ENCODE measurements around the gene SRSF3. TPM values are rescaled to one million over a fixed set of nuclear protein-coding genes. Genes with fewer than 3 reads are reported as not detected.

Gene SRSF3
- total and polyA plus RNA-seq, 9 of the 15 experiments (the other 6 are each of a cell fraction or from before 2014, with no cell fraction given): 337 to 1,200 (median 518) TPM

DNA sequence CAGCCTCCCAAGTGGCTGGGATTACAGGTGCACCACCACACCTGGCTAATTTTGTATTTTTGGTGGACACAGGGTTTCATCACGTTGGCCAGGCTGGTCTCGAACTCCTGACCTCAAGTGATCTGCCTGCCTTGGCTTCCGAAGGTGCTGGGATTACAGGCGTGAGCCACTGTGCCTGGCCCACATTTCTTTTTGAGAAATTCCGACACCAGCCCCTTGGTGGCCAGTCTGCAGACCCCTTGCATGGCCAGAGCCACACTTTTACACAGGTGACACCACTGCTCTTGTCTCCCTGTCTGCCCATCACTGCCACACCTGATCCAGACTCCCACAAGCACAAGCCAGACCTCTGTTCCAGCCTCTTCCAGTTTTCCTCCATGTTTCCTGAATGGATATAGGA lies 33.0 kb downstream of the SRSF3 start (continued):
- TF ChIP-seq, protein P1, sequence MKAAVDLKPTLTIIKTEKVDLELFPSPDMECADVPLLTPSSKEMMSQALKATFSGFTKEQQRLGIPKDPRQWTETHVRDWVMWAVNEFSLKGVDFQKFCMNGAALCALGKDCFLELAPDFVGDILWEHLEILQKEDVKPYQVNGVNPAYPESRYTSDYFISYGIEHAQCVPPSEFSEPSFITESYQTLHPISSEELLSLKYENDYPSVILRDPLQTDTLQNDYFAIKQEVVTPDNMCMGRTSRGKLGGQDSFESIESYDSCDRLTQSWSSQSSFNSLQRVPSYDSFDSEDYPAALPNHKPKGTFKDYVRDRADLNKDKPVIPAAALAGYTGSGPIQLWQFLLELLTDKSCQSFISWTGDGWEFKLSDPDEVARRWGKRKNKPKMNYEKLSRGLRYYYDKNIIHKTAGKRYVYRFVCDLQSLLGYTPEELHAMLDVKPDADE (conservative IDR thresholded peaks at IDR 0.05; ENCODE audit: control insufficient read depth, low read depth, low read length): no peak
- TF ChIP-seq PPARD (CRISPR knock-in tag; IDR thresholded peaks at IDR 0.05): no peak
- TF ChIP-seq RHOXF2B (CRISPR knock-in tag; conservative IDR thresholded peaks at IDR 0.05): no peak
- TF ChIP-seq E2F4 (CRISPR knock-in tag; IDR thresholded peaks at IDR 0.05; ENCODE audit: low read depth): no peak
- TF ChIP-seq RBM14 (IDR thresholded peaks at IDR 0.05; ENCODE audit: borderline replicate concordance, insufficient read depth, low read depth, low read length): no peak
- TF ChIP-seq POLR2AphosphoS2 (IDR thresholded peaks at IDR 0.05; ENCODE audit: low read length): no peak
- TF ChIP-seq RUNX1 (IDR thresholded peaks at IDR 0.05; ENCODE audit: low read depth): no peak

DNA sequence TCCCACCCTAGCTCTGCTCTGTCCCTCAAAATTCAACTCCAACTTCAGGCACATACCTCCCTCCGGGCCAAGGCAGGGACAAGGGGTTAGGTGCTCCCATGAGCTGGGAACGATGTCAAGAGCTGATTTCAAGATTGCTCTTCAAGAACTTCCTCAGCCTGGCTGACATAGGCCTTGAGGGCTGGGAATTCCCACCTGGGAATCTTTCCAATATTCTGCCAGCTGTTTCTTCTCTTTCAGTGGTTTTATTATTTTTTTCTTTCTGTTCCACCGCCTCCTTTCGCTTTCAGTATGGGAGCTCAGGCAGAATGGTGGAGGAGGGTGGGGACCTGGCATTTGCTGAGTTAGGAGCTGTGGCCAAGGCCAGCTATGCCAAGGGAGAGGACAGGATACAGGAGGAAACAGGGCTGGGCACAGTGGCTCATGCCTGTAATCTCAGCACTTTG lies 33.7 kb downstream of the SRSF3 start:
- POLR2A ChIA-PET: interaction anchor here (0.7 to 2.9 kb wide), 6 partner anchors 9 to 90 kb away, joined by 3 to 8 read pairs (median 4); no protein-coding TSS in a partner anchor
- FAIRE-seq: no peak
- 43% methylated on average over 4 of the region's 4 CpGs for WGBS (ENCODE audit: insufficient coverage, low coverage, missing lambda C conversion rate)
- no peak overlapping the region for H2AFZ ChIP-seq (ENCODE audit: low read depth, low read length)
- no peak overlapping the region for H3K4me3 ChIP-seq
- H3K9me3 ChIP-seq (replicated peaks; ENCODE audit: control insufficient read depth, insufficient read depth, low read depth, low read length): no peaks in the 10 kb centered on the region
- H3K4me1 ChIP-seq (replicated peaks in 1 of 2; ENCODE audit: control insufficient read depth in 2 of 2, insufficient read depth in 2 of 2, low read length in 2 of 2): no peaks in the 10 kb centered on the region; a peak in 1 of 5 replicates
- intact Hi-C loops (cut with micrococcal nuclease): no loop called here
- CTCF ChIA-PET (ENCODE audit: low intra/inter-chr PET ratio): interaction anchor here (2.2 kb wide), 1 partner anchor 52 kb away, joined by 6 read pairs; no protein-coding TSS in a partner anchor
- no peaks in the 10 kb centered on the region for H4K20me1 ChIP-seq (replicated peaks; ENCODE audit: control insufficient read depth, insufficient read depth, low read length)
- H3K27me3 ChIP-seq (ENCODE audit: control insufficient read depth in 2 of 2, insufficient read depth in 2 of 2, low read length in 2 of 2): peaks cover 13 to 47% of the 10 kb centered on the region in 2 experiments
- no peak overlapping the region for H3K27ac ChIP-seq (ENCODE audit: extremely low read depth, low read depth, low read length)
- no peak for ATAC-seq
- H3K9ac ChIP-seq (ENCODE audit: insufficient read depth in 1 of 2, low read depth in 2 of 2, low read length in 2 of 2): no peak overlapping the region; a peak in 1 of 4 replicates
- no peak for DNase-seq (ENCODE audit: extremely low read depth in 1 of 4, low spot score in 3 of 4)
- no peaks in the 10 kb centered on the region for H3K9me1 ChIP-seq (ENCODE audit: control insufficient read depth, insufficient read depth, low read length)
- H3K79me2 ChIP-seq (ENCODE audit: control insufficient read depth, insufficient read depth, low read length): no peaks in the 10 kb centered on the region
- H3K4me2 ChIP-seq (ENCODE audit: insufficient read depth, low read length): no peak overlapping the region
- no TSS peak for BruUV-seq (replicated peaks)
- in situ Hi-C loops (cut with MboI): loop anchor here (10.0 kb wide), 1 partner anchor 127 kb away; no protein-coding TSS in a partner anchor
- H3K36me3 ChIP-seq (ENCODE audit: control insufficient read depth, insufficient read depth, low read length): no peaks in the 10 kb centered on the region
- TF ChIP-seq ZNF3 (CRISPR knock-in tag; IDR thresholded peaks at IDR 0.05) (no peak), ESRRB (CRISPR knock-in tag; IDR thresholded peaks at IDR 0.05; ENCODE audit: borderline replicate concordance) (no peak), ZNF347 (CRISPR knock-in tag; IDR thresholded peaks at IDR 0.05; ENCODE audit: low read depth) (no peak), SUPT5H (IDR thresholded peaks at IDR 0.05) (no peak)
- TF ChIP-seq, protein P2, sequence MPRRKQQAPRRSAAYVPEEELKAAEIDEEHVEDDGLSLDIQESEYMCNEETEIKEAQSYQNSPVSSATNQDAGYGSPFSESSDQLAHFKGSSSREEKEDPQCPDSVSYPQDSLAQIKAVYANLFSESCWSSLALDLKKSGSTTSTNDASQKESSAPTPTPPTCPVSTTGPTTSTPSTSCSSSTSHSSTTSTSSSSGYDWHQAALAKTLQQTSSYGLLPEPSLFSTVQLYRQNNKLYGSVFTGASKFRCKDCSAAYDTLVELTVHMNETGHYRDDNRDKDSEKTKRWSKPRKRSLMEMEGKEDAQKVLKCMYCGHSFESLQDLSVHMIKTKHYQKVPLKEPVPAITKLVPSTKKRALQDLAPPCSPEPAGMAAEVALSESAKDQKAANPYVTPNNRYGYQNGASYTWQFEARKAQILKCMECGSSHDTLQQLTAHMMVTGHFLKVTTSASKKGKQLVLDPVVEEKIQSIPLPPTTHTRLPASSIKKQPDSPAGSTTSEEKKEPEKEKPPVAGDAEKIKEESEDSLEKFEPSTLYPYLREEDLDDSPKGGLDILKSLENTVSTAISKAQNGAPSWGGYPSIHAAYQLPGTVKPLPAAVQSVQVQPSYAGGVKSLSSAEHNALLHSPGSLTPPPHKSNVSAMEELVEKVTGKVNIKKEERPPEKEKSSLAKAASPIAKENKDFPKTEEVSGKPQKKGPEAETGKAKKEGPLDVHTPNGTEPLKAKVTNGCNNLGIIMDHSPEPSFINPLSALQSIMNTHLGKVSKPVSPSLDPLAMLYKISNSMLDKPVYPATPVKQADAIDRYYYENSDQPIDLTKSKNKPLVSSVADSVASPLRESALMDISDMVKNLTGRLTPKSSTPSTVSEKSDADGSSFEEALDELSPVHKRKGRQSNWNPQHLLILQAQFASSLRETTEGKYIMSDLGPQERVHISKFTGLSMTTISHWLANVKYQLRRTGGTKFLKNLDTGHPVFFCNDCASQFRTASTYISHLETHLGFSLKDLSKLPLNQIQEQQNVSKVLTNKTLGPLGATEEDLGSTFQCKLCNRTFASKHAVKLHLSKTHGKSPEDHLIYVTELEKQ (CRISPR knock-in tag; IDR thresholded peaks at IDR 0.05): no peak
- TF ChIP-seq, protein P3, sequence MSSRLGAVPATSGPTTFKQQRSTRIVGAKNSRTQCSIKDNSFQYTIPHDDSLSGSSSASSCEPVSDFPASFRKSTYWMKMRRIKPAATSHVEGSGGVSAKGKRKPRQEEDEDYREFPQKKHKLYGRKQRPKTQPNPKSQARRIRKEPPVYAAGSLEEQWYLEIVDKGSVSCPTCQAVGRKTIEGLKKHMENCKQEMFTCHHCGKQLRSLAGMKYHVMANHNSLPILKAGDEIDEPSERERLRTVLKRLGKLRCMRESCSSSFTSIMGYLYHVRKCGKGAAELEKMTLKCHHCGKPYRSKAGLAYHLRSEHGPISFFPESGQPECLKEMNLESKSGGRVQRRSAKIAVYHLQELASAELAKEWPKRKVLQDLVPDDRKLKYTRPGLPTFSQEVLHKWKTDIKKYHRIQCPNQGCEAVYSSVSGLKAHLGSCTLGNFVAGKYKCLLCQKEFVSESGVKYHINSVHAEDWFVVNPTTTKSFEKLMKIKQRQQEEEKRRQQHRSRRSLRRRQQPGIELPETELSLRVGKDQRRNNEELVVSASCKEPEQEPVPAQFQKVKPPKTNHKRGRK (tag; IDR thresholded peaks at IDR 0.05): no peak
